Measurements from ENCODE around the gene CHAF1B.
"Not testable (repeated sequence)": the region's sequence is repeated elsewhere in the genome, so short reads cannot be mapped to it uniquely, and the experiment has no call there.

CHAF1B gene

GRCh38 chr21:36397606-36398005 lies 12.4 kb downstream of the CHAF1B start (continued):
- TF ChIP-seq REST (tag by site-specific recombination; IDR thresholded peaks at IDR 0.05) (no peak), TRIM28 (IDR thresholded peaks at IDR 0.05; ENCODE audit: borderline replicate concordance, low read length) (no peak), PRDM2 (tag by site-specific recombination; IDR thresholded peaks at IDR 0.05; ENCODE audit: borderline replicate concordance) (no peak), CTCF (tag by site-specific recombination; IDR thresholded peaks at IDR 0.05) (no peak), ZNF18 (tag by site-specific recombination; IDR thresholded peaks at IDR 0.05) (no peak), ZNF792 (tag by site-specific recombination; IDR thresholded peaks at IDR 0.05) (no peak)

GRCh38 chr21:36399736-36400135 lies 14.5 kb downstream of the CHAF1B start:
- H3K27ac ChIP-seq (ENCODE audit: extremely low read depth, low read depth, low read length); H3K4me3 ChIP-seq (ENCODE audit: low read depth, low read length); POLR2A ChIA-PET; H3K4me1 ChIP-seq (ENCODE audit: control insufficient read depth, insufficient read depth, low read length); H3K9me3 ChIP-seq (ENCODE audit: control insufficient read depth, insufficient read depth, low read depth, low read length): not testable (repeated sequence)
- peaks cover 83 to 89% of the 10 kb centered on the region in 2 experiments for H3K36me3 ChIP-seq (ENCODE audit: control insufficient read depth in 2 of 2, insufficient read depth in 1 of 2, low read length in 2 of 2)
- CTCF ChIA-PET: interaction anchor here (0.6 to 1.5 kb wide), 3 partner anchors 9 to 227 kb away, joined by 3 to 4 read pairs (median 3); no protein-coding TSS in a partner anchor

- POLR2A ChIA-PET: no interaction called here
- Histone ChIP-seq H3K36me3 (ENCODE audit: control insufficient read depth in 2 of 2, insufficient read depth in 1 of 2, low read length in 2 of 2) (peaks cover 82 to 89% of the 10 kb centered on the region in 2 experiments), H3K4me3 (ENCODE audit: low read depth, low read length) (no peak overlapping the region), H3K4me1 (ENCODE audit: control insufficient read depth, insufficient read depth, low read length) (no peaks in the 10 kb centered on the region), H3K27ac (ENCODE audit: extremely low read depth, low read depth, low read length) (no peak overlapping the region), H3K9me3 (ENCODE audit: control insufficient read depth, insufficient read depth, low read depth, low read length) (no peaks in the 10 kb centered on the region)
- CTCF ChIA-PET: no interaction called here
- TF ChIP-seq BCL11B (tag by site-specific recombination; IDR thresholded peaks at IDR 0.05; ENCODE audit: low read depth): no peak
- no peak for TF ChIP-seq SALL2 (tag by site-specific recombination; IDR thresholded peaks at IDR 0.05; ENCODE audit: borderline replicate concordance)
Observed at GRCh38 chr21:36400719-36401118, 15.5 kb downstream of the CHAF1B start.
